Ureter (tissue), 1 donor: ENCODE measurements around the gene ALOXE3. TPM values are rescaled to one million over a fixed set of nuclear protein-coding genes. Genes with fewer than 3 reads are reported as not detected.
A peak's percentile ranks its signal among the peaks of the same experiment; 100 is the strongest.
"Not testable (repeated sequence)": the region's sequence is repeated elsewhere in the genome, so short reads cannot be mapped to it uniquely, and the experiment has no call there.

Source experiments
- DNase-seq: peaks from one replicate; pipeline ENCODE4 v3.0.0-alpha.2; 2020; ENCODE audit warnings: low spot score
- total RNA-seq: library from RNA; stranded (reverse); gene quantifications from one replicate; pipeline ENCODE4 v1.2.4, GENCODE V29; 2023
- donor health status: DM: yes; HTN: yes; CAD: no.

Gene ALOXE3
- total RNA-seq, 1 donor from 2014 or later, result 0.44 TPM

DNA sequence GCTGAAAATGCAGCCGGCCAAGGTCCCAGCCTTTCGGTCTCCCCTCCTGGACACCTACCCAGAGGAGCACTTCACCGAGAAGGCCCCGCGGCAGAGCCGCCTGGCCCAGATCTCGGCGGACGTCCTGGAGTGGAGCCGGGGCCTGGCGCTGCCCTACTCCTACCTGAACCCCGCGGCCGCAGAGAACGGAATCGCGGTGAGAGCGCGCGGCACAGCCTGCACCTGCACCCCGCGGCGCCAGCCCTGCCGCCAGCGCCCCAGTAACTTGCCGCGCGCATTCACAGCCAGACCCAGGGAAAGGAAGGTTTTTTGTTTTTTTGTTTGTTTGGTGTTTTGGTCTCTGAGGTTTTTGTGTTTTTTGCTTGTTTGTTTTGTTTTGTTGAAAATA is 46.0 kb downstream of the ALOXE3 start:
- no peak for DNase-seq

- DNase-seq, result no peak
These were observed 46.8 kb downstream of the ALOXE3 start for GRCh38 chr17:8071496-8071895.

DNA sequence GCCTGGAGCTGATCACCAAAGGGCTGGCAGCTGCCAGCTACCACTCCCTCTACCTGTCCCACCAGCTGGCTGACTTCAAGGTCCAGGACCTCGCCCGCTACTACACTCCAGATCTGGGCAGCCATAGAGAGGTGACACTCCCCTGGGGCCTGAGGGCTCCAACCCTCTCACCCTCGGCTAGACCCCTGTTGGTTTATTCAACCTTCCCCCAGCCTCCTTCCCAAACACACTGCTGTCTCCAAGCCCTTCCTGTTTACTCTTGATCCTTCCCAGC is 48.8 kb downstream of the ALOXE3 start:
- DNase-seq, result no peak

DNA sequence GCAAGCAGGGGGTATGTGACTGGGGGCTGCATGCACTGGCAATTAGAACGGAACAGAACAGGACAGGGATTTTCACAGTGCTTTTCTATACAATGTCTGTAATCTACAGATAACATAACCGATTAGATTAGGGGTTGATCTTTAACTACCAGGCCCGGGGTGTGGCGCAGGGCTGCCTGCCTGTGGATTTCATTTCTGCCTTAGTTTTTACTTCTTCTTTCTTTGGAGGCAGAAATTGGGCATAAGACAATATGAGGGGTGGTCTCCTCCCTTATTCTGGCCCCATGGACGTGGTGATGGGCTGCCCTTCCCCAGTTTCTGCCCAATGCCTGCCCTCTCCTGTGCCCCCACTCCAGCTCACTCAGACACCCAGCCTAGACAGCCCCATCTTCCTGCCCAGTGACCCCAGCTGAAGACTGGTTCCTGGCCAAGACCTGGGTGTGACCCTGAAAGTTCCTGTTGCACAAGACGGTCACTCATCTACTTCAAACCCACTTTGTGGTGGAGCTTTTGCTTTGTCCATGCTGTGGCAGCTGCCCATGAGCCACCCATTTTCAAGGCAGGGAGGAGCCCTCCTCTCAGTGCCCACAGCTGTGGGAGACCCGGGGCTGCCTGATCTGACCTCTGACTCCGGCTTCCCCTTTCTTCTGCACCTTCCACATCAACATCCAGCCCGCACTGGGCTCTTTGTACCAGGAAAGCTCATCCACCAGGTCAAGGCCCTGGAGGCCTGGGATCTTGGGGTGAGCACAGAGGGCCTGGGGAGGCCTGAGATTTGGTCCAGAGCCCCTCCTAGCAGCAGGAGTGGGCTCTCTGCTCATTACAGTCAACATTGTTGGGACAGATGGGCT is 49.4 kb downstream of the ALOXE3 start:
- no peak for DNase-seq

- no peak for DNase-seq
These were observed 50.5 kb downstream of the ALOXE3 start for GRCh38 chr17:8067806-8068205.

DNA sequence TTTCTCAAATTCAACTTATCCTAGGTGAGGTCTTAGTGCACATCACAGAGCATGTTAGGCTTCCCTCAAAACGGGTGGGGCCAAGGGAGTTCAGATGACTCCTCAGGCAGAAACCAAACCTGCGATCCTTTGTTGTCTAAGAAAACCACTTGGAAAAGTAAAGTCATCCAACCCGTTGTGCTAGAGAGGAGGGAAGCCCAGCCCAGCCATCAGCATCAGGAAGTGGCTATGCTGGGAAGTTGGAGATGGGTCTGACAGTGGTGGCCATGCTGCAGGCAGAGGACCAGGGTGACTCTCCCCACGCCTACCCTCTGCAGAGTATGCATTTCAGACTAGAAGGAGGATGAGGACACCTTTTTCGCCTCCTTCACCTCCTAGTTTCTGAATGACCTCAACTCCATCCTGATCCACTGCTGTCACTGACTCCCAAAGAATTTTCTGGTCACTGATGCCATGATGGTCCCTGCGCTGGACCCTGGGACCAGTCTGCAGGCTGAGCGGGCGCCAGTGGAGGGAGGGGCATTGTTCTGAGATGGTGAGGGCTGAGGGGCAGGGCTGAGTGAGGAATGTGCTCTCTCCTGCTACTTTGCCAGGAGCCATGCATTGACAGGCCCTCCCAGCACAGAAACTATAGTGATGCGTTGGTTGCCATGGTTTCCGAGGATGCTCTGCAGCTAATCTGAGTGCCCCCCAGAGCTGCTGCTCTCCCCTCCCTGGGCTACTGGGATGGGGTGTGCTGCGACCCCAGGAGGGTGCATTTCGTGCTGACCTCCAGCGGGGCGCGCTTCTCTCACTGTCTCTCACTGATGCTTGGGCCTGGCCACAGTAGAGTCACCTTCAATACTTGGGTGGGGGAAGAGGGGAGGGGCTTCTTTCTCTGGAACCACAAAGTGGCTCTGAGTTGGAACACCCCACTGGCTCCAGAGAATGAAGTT is 51.2 kb downstream of the ALOXE3 start:
- no peak for DNase-seq

- DNase-seq, result no peak
These were observed 53.7 kb downstream of the ALOXE3 start for GRCh38 chr17:8064561-8065019.

DNA sequence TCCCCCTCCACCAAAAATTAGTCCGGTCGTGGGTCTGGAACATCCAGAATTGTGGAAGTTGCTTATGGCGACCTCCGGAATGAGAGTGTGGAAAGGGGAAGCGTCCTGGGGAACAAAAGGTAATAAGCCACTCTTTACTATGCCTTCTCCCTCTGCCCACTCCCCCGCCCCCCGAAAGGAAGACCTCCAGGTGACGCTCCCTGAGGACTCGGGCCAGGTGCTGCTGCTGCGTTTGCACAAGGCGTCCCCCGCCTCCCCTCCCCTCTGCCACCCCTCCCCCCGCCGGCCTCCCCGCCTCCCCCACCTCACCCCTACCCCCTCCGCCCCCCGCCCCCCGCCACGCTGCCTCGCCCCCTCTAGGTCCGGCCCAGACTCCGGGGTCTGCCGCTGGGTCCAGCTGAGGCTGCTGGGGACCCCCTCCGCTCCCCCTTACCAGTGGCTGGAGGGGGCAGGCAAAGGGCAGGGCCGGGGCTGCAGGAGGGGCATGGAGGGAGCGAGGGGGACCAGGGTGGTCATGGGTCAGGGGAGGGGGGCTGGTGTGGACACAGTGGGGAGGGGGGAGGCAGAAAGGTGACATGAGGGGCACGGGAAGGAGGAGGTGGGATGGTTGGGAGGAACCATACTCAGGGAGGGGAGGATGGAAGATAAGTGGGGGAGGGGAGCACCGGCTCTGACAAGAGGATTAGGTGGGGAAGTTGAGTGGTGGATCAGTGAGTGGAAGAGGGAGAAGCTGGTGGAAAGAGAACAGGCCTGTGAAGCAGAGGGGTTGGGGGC is 54.4 kb downstream of the ALOXE3 start:
- no peak for DNase-seq

- no peak for DNase-seq
These were observed 55.4 kb downstream of the ALOXE3 start for GRCh38 chr17:8062807-8063483.

DNA sequence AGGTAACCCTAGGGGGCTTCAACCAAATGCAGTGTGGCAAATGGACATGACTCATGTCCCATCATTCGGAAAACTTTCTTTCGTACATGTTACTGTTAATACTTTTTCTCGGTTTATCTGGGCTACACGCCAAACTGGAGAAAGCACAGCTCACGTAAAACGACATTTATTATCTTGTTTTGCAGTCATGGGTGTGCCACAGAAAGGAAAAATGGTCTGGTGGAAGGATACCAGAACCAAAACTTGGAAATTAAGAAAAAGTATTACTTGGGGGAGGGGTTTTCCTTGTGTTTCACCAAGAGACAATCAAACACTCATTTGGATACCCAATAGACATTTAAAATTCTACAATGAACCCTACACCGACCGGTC is 55.9 kb downstream of the ALOXE3 start:
- no peak for DNase-seq

DNA sequence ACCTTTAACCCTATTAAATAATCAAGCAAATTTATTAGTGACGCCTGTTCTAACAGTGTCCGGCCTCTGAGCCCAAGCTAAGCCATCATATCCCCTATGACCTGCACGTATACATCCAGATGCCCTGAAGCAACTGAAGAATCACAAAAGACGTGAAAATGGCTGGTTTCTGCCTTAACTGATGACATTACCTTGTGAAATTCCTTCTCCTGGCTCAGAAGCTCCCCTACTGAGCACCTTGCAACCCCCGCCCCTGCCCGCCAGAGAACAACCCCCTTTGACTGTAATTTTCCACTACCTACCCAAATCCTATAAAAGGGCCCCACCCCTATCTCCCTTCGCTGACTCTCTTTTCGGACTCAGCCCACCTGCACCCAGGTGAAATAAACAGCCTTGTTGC is 56.5 kb downstream of the ALOXE3 start:
- DNase-seq, result not testable (repeated sequence)

GRCh38 chr17:8060274-8060673 is 58.0 kb downstream of the ALOXE3 start:
- DNase-seq, result peak; percentile 65

GRCh38 chr17:8059131-8059530 is 59.2 kb downstream of the ALOXE3 start:
- DNase-seq, result no peak

DNA sequence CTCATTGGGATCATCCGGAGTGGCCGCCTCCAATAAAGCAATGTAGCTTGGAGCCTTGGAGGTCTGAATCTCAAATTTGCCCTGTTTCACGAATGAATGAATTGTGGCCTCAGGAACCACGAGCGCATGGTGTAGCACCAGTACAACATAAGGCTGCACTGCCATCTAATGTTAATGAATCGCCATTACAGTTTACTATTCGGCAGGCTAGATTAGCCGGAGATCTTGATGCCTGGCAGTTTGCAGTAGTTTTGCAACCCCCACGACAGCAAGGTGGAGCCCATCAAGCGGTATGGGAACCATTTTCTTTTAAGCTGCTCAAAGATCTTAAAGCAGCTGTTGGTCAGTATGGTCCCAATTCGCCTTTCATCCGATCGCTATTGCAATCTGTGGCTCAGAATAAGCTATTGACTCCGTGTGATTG is 60.6 kb downstream of the ALOXE3 start:
- DNase-seq, result no peak

DNA sequence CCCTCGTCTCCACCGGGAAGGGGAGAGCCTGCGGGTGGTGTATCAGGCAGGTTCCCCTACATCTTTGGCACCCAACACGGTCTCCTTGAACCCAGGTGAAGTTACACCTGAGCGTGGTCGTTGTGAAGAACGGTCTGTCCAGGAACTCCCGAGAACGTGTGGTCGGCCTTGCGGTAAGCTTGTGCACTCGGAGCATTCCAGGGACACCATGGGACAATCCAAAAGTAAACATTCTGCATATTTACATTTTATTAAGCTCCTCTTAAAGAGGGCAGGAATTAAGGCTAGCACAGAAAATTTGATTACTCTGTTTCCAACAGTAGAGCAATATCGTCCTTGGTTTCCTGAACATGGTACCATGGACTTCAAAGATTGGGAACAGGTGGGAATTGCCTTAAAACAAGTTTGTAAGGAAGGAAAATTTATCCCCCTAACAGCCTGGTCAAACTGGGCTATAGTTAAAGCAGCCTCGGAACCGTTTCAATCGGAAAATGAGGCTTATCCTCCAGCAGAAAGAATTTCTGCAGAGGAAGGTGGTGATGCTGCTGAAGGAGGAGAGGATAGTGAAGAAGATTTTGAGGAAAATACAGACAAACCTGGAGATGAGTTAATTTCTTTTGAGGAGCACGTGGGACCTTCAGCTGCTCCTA is 61.2 kb downstream of the ALOXE3 start:
- no peak for DNase-seq

- DNase-seq, result peak; percentile 74
These were observed 61.9 kb downstream of the ALOXE3 start for GRCh38 chr17:8056232-8056975.

DNA sequence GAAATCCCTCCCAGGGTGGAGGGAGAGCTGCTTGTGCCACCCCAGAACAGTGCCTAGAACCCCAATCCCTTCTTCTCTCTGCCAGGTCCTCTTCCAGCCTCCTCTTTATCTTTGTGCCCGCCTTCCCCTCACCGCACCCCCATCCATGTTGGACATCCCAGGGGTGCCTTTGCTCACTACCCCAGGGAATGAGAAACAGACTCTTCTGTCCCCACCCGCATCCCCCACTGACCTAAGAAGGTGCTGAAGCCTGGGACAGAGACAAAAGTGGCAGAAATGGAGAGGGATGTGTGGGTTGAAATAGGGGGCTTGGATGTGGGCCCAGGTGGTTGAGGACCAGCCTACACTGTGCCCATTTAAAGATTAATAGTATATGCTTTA is 62.5 kb downstream of the ALOXE3 start:
- no peak for DNase-seq

GRCh38 chr17:8053600-8053999 is 64.7 kb downstream of the ALOXE3 start:
- no peak for DNase-seq

DNA sequence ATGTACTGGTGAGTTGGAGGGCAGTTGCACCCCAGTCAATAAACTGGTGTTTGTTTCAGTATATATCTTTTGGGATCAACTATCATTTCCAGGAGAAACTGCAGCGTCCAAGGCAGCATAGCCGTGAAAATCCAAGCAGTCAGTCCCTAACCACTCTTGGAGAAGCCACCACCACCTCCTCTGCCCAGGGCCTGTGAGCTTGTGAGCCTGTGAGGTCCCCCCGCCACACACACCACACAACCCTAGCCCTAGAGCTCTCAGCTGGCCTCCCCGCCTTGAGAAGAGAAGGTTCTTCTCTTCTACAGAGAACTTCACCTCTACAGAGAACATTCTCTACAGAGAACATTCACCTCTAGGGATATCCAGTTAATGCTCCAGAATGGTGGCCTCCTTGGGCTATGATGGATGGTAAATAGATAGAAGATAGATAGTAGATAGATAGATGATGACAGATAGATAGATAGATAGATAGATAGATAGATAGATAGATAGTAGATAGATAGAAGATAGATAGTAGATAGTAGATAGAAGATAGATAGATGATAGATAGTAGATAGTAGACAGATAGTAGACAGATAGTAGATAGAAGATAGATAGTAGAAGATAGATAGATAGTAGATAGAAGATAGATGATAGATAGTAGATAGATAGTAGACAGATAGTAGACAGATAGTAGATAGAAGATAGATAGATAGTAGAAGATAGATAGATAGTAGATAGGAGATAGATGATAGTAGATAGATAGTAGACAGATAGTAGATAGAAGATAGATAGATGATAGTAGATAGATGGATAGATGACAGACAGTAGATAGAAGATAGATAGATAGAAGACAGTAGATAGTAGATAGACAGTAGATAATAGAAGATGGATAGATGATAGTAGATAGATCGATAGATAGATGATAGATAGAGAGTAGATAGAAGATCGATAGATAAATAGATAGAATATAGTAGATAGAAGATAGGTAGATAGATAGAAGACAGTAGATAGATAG is 65.8 kb downstream of the ALOXE3 start:
- no peak for DNase-seq
